Type B pancreatic cell (in vitro differentiated cells): Measurements from ENCODE around the gene TRIAP1. TPM values are rescaled to one million over a fixed set of nuclear protein-coding genes. Genes with fewer than 3 reads are reported as not detected.
"Not testable (repeated sequence)": the region's sequence is repeated elsewhere in the genome, so short reads cannot be mapped to it uniquely, and the experiment has no call there.

Experiments
- DNase-seq: peaks from one replicate; pipeline ENCODE4 v3.0.0; 2021; ENCODE audit warnings: mixed read lengths; ENCODE audit not compliant: unreplicated experiment; ENCODE audit errors: extremely low spot score
- H3K27ac Mint-ChIP-seq: 2 replicates; pipeline ENCODE4 v1.8.0; 2021; ENCODE audit warnings: mild to moderate bottlenecking, mixed read lengths
- H3K27me3 Mint-ChIP-seq: 2 replicates; pipeline ENCODE4 v1.8.0; 2021; ENCODE audit warnings: mixed read lengths
- H3K36me3 Mint-ChIP-seq: 2 replicates; pipeline ENCODE4 v1.8.0; 2021; ENCODE audit warnings: mixed read lengths
- H3K4me1 Mint-ChIP-seq: one replicate; pipeline ENCODE4 v1.8.0; 2021; ENCODE audit warnings: mixed read lengths; ENCODE audit not compliant: unreplicated experiment
- H3K4me3 Mint-ChIP-seq: 2 replicates; pipeline ENCODE4 v1.8.0; 2021; ENCODE audit warnings: mild to moderate bottlenecking, mixed read lengths
- H3K9me3 Mint-ChIP-seq: 2 replicates; pipeline ENCODE4 v1.8.0; 2021; ENCODE audit warnings: mixed read lengths
- total RNA-seq: library from RNA; stranded (reverse); gene quantifications from 2 replicates; pipeline ENCODE4 v1.2.1, GENCODE V29; 2021; ENCODE audit warnings: low replicate concordance
- TF ChIP-seq, protein P1 (sequence below): fragments of 200-600 bp; sonication (generic); conservative IDR thresholded peaks from 2 replicates; pipeline ENCODE4 v1.5.0; 2021; ENCODE audit warnings: antibody characterized with exemption, mild to moderate bottlenecking

Gene TRIAP1
- total RNA-seq, 1 donor from 2014 or later: 46.6 TPM

- no peak overlapping the region for H3K27ac Mint-ChIP-seq
- TF ChIP-seq, protein P1, sequence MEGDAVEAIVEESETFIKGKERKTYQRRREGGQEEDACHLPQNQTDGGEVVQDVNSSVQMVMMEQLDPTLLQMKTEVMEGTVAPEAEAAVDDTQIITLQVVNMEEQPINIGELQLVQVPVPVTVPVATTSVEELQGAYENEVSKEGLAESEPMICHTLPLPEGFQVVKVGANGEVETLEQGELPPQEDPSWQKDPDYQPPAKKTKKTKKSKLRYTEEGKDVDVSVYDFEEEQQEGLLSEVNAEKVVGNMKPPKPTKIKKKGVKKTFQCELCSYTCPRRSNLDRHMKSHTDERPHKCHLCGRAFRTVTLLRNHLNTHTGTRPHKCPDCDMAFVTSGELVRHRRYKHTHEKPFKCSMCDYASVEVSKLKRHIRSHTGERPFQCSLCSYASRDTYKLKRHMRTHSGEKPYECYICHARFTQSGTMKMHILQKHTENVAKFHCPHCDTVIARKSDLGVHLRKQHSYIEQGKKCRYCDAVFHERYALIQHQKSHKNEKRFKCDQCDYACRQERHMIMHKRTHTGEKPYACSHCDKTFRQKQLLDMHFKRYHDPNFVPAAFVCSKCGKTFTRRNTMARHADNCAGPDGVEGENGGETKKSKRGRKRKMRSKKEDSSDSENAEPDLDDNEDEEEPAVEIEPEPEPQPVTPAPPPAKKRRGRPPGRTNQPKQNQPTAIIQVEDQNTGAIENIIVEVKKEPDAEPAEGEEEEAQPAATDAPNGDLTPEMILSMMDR: no peak
- no peaks in the 10 kb centered on the region for H3K9me3 Mint-ChIP-seq
- no peak for DNase-seq
- H3K4me3 Mint-ChIP-seq: peak overlapping the region; percentile 99
- H3K36me3 Mint-ChIP-seq: peaks cover 12% of the 10 kb centered on the region
- no peaks in the 10 kb centered on the region for H3K27me3 Mint-ChIP-seq
- peaks cover 7% of the 10 kb centered on the region for H3K4me1 Mint-ChIP-seq
Observed at GRCh38 chr12:120447992-120448391, 1.8 kb upstream of the TRIAP1 start.

GRCh38 chr12:120446844-120447178 is 627 bp upstream of the TRIAP1 start:
- H3K4me3 Mint-ChIP-seq: peak overlapping the region; percentile 99
- peak overlapping the region; percentile 98 for H3K27ac Mint-ChIP-seq
- peaks cover 12% of the 10 kb centered on the region for H3K36me3 Mint-ChIP-seq
- not testable (repeated sequence) for H3K4me1 Mint-ChIP-seq, H3K27me3 Mint-ChIP-seq, H3K9me3 Mint-ChIP-seq, DNase-seq

GRCh38 chr12:120444676-120445075 is 1.5 kb downstream of the TRIAP1 start:
- peak overlapping the region; percentile 99 for H3K4me3 Mint-ChIP-seq
- H3K9me3 Mint-ChIP-seq: no peaks in the 10 kb centered on the region
- H3K36me3 Mint-ChIP-seq: peaks cover 12% of the 10 kb centered on the region
- TF ChIP-seq, protein P1: no peak
- H3K27me3 Mint-ChIP-seq: no peaks in the 10 kb centered on the region
- peaks cover 14% of the 10 kb centered on the region for H3K4me1 Mint-ChIP-seq
- DNase-seq: no peak
- H3K27ac Mint-ChIP-seq: peak overlapping the region; percentile 98

DNA sequence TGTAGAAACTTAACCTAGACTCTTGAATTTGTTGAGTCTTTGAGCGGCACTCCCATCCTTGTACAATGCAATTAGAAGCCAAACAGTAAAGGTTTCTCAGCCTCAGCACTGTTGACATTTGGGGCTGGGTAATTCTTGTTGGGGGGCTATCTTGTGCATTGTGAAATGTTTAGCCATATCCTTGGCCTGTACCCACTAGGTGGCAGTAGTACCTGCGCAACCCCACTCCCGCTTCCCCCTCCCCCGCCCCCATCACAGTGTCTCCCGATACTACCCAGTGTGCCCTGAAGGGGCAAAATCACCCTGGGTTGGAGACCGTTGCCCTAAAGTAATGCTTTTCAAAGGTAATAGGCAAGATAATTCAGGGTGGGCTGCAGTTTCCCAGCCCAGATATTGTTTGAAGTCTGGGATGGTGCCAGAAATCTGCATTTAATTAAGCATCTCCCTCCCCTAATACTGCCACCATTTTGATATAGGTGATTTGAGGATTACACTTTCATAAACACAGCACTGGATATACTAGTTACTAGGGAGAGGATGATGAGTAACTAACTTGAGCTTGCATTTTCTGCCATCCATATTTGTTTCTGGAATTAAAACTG is 6.4 kb downstream of the TRIAP1 start:
- no peaks in the 10 kb centered on the region for H3K27me3 Mint-ChIP-seq
- H3K9me3 Mint-ChIP-seq: no peaks in the 10 kb centered on the region
- peak overlapping the region; percentile 77 for H3K4me3 Mint-ChIP-seq
- H3K36me3 Mint-ChIP-seq: peaks cover 5% of the 10 kb centered on the region
- peak overlapping the region; percentile 50 for H3K27ac Mint-ChIP-seq
- DNase-seq: peak; percentile 77
- TF ChIP-seq, protein P1: peak; percentile 87
- H3K4me1 Mint-ChIP-seq: peaks cover 23% of the 10 kb centered on the region

GRCh38 chr12:120438495-120439198 is 7.5 kb downstream of the TRIAP1 start:
- H3K9me3 Mint-ChIP-seq: no peaks in the 10 kb centered on the region
- peaks cover 1% of the 10 kb centered on the region for H3K36me3 Mint-ChIP-seq
- peak overlapping the region; percentile 85 for H3K27ac Mint-ChIP-seq
- DNase-seq: no peak
- H3K4me3 Mint-ChIP-seq: peak overlapping the region; percentile 99
- H3K27me3 Mint-ChIP-seq: no peaks in the 10 kb centered on the region
- TF ChIP-seq, protein P1: no peak
- peaks cover 17% of the 10 kb centered on the region for H3K4me1 Mint-ChIP-seq

DNA sequence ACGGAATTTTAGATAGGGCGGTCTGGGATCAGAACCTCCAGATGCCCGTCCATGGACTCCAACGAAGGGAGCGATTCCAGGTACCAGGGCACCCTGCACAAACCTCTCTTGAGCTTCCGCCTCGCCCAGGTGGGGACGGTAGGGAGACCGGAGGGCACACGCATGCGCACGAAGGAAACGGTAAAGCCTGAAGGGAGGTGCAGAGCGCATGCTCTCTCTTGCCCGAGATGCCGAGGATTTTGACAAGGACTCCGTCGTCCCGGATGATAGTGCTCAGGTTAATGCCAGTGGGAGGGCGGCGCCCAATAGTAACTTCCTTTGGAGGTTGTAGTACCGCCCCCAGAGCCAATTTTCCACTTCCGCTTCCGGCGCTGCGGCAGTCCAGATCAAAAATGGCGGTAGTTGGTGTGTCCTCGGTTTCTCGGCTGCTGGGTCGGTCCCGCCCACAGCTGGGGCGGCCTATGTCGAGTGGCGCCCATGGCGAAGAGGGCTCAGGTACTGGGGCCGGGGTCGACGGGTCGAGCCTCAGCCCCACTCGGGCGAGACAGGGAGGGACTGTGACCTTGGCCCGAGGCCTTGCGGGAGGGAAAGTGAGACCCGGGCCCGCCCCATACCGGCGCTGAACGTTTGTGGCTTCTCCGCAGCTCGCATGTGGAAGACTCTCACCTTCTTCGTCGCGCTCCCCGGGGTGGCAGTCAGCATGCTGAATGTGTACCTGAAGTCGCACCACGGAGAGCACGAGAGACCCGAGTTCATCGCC is 8.3 kb downstream of the TRIAP1 start, which contains the start of gene COX6A1:
COX6A1 (plus strand) TSS at position 379 of the 760 bp plus-strand sequence; CDS start at position 393, 14 bp downstream.
- no peaks in the 10 kb centered on the region for H3K36me3 Mint-ChIP-seq
- peak; percentile 94 for DNase-seq
- peaks cover 17% of the 10 kb centered on the region for H3K4me1 Mint-ChIP-seq
- no peaks in the 10 kb centered on the region for H3K27me3 Mint-ChIP-seq
- no peaks in the 10 kb centered on the region for H3K9me3 Mint-ChIP-seq
- TF ChIP-seq, protein P1: no peak
- peak within 1 kb of the TSS; percentile 99 for H3K4me3 Mint-ChIP-seq
- H3K27ac Mint-ChIP-seq: peak within 1 kb of the TSS; percentile 85
